Measurements from ENCODE around the gene TECTA. TPM values are rescaled to one million over a fixed set of nuclear protein-coding genes. Genes with fewer than 3 reads are reported as not detected.

Gene TECTA
- total RNA-seq, 1 donor from 2014 or later: 2.6 TPM

- peaks cover 12% of the 10 kb centered on the region for H3K4me1 Mint-ChIP-seq
- TF ChIP-seq CTCF (IDR thresholded peaks at IDR 0.05; ENCODE audit: unreplicated experiment): no peak
- H3K27me3 Mint-ChIP-seq (ENCODE audit: low read depth): no peaks in the 10 kb centered on the region
- no peak for DNase-seq (ENCODE audit: low spot score in 2 of 2, unreplicated experiment in 2 of 2)
- H3K27ac Mint-ChIP-seq: no peak overlapping the region
- peaks cover 17% of the 10 kb centered on the region for H3K36me3 Mint-ChIP-seq
- no peaks in the 10 kb centered on the region for H3K9me3 Mint-ChIP-seq
- no peak overlapping the region for H3K4me3 Mint-ChIP-seq
Observed at GRCh38 chr11:121091492-121092152, 9.4 kb upstream of the TECTA start.

- no peak for DNase-seq (ENCODE audit: low spot score in 2 of 2, unreplicated experiment in 2 of 2)
- Mint-ChIP-seq H3K27ac (no peak overlapping the region), H3K27me3 (ENCODE audit: low read depth) (peaks cover 4% of the 10 kb centered on the region), H3K9me3 (no peaks in the 10 kb centered on the region), H3K36me3 (no peaks in the 10 kb centered on the region), H3K4me1 (no peaks in the 10 kb centered on the region), H3K4me3 (no peak overlapping the region)
- TF ChIP-seq CTCF (IDR thresholded peaks at IDR 0.05; ENCODE audit: unreplicated experiment): no peak
Observed at GRCh38 chr11:121095561-121095960, 5.5 kb upstream of the TECTA start.

GRCh38 chr11:121099364-121099763, 1.7 kb upstream of the TECTA start:
- DNase-seq (ENCODE audit: low spot score in 2 of 2, unreplicated experiment in 2 of 2): no peak
- Mint-ChIP-seq H3K4me3 (no peak overlapping the region), H3K27ac (no peak overlapping the region), H3K9me3 (no peaks in the 10 kb centered on the region), H3K27me3 (ENCODE audit: low read depth) (peaks cover 21% of the 10 kb centered on the region), H3K36me3 (no peaks in the 10 kb centered on the region), H3K4me1 (no peaks in the 10 kb centered on the region)
- no peak for TF ChIP-seq CTCF (IDR thresholded peaks at IDR 0.05; ENCODE audit: unreplicated experiment)

GRCh38 chr11:121099885-121100284, 1.2 kb upstream of the TECTA start:
- Mint-ChIP-seq H3K4me1 (no peaks in the 10 kb centered on the region), H3K4me3 (no peak overlapping the region), H3K36me3 (no peaks in the 10 kb centered on the region), H3K27me3 (ENCODE audit: low read depth) (peaks cover 21% of the 10 kb centered on the region), H3K9me3 (no peaks in the 10 kb centered on the region), H3K27ac (no peak overlapping the region)
- TF ChIP-seq CTCF (IDR thresholded peaks at IDR 0.05; ENCODE audit: unreplicated experiment): no peak
- no peak for DNase-seq (ENCODE audit: low spot score in 2 of 2, unreplicated experiment in 2 of 2)

- no peaks in the 10 kb centered on the region for H3K36me3 Mint-ChIP-seq
- no peak for TF ChIP-seq CTCF (IDR thresholded peaks at IDR 0.05; ENCODE audit: unreplicated experiment)
- peaks cover 13% of the 10 kb centered on the region for H3K4me1 Mint-ChIP-seq
- no peak overlapping the region for H3K4me3 Mint-ChIP-seq
- no peaks in the 10 kb centered on the region for H3K9me3 Mint-ChIP-seq
- H3K27me3 Mint-ChIP-seq (ENCODE audit: low read depth): peaks cover 29% of the 10 kb centered on the region
- no peak overlapping the region for H3K27ac Mint-ChIP-seq
- DNase-seq (ENCODE audit: low spot score in 2 of 2, unreplicated experiment in 2 of 2): no peak
Observed at GRCh38 chr11:121104312-121104762, 3.3 kb downstream of the TECTA start.

All from mesothelial cell of epicardium (in vitro differentiated cells).